GM21526 (cell line): ENCODE measurements around the gene IFNK.

Source experiments
- ATAC-seq: cut with Tn5 transposase; IDR thresholded peaks from one replicate; pipeline ENCODE4 v1.9.1; 2021; ENCODE audit warnings: moderate library complexity; ENCODE audit not compliant: unreplicated experiment, low FRiP score

The IFNK gene

DNA sequence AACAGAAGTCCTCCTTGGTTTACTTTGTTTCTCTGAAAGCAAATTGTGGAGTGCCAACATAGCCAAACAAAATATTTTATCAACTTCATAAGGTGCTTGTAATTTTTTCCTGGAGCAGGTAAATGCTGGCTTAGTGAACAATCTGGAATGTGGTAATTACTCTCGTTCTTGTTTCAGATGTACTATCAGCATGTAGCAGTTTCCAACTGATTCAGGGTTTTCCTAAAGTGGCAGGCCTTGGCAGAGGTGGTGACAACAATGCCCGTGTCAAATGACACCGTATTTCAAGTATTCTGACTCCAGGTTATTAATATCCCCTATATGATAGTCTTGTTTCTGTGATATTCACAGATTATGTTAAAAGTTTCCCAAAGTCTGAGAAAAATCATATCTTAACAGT lies 48.0 kb downstream of the IFNK start:
- no peak for ATAC-seq

DNA sequence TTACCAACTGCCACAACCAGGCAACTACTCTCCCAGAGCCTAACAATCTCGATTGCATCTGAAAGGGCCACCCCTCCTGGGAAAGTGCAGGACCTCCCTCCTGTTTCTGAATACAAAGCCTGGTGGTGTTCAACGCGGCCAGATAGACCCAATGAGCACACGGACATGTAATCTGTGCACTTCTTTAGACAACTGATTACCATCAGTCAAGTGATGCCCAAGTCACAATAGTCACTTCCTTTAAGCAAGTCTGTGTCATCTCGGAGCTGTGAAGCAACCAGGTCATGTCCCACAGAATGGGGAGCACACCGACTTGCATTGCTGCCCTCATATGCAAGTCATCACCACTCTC lies 48.5 kb downstream of the IFNK start:
- peak; percentile 43 for ATAC-seq

DNA sequence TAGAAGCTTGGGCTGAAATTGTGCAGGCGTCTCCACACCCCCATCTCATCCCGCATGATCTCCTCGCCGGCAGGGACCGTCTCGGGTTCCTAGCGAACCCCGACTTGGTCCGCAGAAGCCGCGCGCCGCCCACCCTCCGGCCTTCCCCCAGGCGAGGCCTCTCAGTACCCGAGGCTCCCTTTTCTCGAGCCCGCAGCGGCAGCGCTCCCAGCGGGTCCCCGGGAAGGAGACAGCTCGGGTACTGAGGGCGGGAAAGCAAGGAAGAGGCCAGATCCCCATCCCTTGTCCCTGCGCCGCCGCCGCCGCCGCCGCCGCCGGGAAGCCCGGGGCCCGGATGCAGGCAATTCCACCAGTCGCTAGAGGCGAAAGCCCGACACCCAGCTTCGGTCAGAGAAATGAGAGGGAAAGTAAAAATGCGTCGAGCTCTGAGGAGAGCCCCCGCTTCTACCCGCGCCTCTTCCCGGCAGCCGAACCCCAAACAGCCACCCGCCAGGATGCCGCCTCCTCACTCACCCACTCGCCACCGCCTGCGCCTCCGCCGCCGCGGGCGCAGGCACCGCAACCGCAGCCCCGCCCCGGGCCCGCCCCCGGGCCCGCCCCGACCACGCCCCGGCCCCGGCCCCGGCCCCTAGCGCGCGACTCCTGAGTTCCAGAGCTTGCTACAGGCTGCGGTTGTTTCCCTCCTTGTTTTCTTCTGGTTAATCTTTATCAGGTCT lies 49.0 kb downstream of the IFNK start, which contains the start of gene C9orf72:
Gene C9orf72 (minus strand): TSS at position 564 of the 716 bp plus-strand sequence. CDS start 6,361 bp downstream, outside the sequence.
- peak; percentile 50 for ATAC-seq

DNA sequence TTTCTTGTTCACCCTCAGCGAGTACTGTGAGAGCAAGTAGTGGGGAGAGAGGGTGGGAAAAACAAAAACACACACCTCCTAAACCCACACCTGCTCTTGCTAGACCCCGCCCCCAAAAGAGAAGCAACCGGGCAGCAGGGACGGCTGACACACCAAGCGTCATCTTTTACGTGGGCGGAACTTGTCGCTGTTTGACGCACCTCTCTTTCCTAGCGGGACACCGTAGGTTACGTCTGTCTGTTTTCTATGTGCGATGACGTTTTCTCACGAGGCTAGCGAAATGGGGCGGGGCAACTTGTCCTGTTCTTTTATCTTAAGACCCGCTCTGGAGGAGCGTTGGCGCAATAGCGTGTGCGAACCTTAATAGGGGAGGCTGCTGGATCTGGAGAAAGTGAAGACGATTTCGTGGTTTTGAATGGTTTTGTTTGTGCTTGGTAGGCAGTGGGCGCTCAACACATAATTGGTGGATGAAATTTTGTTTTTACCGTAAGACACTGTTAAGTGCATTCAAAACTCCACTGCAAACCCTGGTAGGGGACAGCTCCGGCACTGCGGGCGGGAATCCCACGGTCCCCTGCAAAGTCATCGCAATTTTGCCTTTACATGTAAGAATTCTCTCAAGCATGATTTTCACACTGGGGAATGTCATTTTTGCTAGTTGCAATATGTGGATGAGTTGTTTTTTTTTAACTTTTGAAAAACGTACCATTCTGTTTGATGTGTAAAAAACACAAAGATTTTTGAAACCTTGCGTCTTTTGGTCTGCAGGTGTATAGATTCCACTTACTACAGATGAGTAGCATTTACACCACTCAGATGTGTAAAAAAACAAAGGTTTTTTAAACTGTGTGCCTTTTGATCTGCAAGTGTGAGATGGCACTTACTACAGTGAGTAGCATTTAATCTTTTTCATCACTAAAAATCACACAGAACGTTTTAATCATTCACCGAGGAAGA lies 49.8 kb downstream of the IFNK start:
- ATAC-seq, result peak; percentile 85
